HG02798 (cell line): ENCODE results near the gene ACOX1.

ENCODE experiments used
- ATAC-seq: cut with Tn5 transposase; IDR thresholded peaks from one replicate; pipeline ENCODE4 v1.9.1; 2021; ENCODE audit warnings: mild to moderate bottlenecking; ENCODE audit not compliant: unreplicated experiment, poor library complexity

ACOX1 gene

DNA sequence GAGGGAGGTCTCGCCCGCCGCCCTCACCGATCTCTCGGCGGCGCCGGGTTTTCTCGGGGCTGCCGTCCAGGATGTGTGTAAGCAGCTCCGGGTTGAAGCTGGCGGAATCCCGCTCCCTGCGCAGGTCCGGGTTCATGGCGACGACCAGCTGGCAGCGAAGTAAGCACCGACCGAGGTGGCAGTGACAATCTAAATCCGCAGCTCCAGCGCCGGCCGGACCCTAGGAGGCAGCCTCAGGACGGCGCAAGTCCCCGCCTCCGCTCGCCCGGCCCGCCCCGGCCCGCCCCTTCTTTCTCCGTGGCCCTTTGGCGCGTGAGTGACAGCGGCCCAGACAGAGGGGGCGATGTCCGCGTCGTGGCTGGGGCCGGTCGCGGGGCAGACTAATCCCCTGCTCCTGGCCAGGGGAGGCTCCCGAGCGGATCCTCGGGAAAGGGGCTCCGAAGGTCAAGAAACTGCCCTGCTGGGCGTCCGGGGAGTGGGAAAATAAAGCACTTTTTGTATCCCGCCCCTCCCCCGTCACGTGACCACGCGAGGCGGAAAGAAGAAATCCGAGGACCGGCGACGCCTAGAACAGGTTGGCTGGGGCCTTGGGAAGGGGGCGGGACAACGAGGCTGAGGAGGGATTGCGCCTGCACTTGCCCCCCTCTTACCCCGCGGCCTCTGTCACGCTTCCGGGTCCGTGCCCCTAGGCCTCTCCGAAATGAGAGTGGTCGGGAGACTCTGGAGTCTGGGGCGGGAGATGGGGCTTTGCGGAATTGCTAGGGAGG, at the start of gene ACOX1, which contains the start of gene TEN1:
Gene ACOX1 (minus strand): TSS at position 229 of the 767 bp plus-strand sequence. CDS start 93 bp downstream, at position 136.
Gene TEN1 (plus strand): TSS at position 303 of the 767 bp plus-strand sequence. CDS start 6,953 bp downstream, outside the sequence.
- ATAC-seq, result peak; percentile 92

- no peak for ATAC-seq
Measured at GRCh38 chr17:76027159-76027839, 48.3 kb upstream of the ACOX1 start, which contains the start of gene EVPL. Gene EVPL (minus strand): TSS chr17:76027306. CDS start chr17:76027198, 108 bp downstream.

- ATAC-seq, result no peak
Measured at GRCh38 chr17:76026714-76027158, 47.8 kb upstream of the ACOX1 start.

- ATAC-seq, result no peak
Measured at GRCh38 chr17:76025294-76025693, 46.3 kb upstream of the ACOX1 start.

DNA sequence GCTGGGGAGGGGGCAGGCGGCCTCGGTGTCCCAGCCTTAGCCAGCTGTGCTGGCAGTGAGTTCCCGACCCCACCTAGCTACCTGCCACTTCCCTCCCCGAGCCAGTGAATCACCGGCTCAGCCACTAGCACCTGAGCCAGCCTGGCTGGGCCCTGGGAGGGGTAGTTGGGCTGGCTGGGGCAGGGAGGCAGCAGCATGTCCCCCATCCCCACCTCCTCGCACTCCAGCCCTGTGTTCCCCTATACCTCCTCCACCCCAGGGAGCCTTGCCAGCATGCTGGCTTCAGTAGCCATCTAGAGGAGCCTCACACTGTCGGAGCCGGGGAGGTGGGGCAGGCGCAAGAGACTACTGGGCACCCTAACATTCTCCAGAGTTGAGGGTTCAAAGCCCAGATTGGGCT, 45.4 kb upstream of the ACOX1 start:
- ATAC-seq, result no peak

GRCh38 chr17:76023900-76024237, 44.9 kb upstream of the ACOX1 start:
- ATAC-seq, result no peak

DNA sequence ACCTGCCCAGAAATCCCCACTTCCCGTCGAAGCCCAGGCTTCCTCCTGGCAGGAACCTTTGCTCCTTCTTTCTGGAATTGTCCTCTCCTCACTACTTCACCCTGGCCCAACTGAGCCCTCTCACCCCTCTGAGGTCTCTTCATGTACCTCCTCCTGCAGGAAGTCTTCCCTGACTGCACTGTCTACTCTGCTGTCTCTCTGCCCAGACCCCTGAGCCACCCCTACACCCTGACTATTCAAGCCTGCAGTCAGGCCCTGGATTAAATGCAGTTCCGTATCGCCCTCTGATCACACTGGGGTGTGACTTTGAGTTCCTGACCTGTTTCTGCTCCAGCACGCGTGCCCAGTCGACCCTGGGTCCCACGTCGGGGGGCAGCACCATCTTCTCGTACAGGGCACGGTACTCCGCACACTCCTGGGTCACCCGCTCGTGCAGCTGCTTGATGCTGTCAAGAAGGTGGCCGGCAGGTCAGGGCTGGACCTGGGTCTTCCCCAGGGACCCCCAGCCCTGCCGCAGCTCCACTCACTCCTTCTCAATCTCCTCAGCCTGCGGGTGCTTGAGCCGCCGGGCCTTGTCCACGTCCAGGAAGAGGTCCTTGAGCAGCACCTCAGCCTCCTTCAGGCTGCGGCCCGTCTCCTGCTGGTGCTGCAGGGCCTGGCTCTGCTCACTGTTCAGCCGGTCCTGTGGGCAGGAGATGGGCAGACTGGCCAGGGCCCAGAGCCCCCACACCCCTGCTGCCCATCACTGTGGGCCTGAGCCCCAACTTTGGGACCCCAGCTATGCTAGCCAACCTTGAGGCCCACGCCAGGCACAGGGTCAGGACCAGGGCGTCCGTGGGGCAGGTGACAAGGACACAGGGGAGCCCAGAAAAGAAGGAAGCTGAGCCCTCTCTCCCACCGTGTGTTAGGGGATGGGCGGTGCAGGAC, 44.3 kb upstream of the ACOX1 start:
- no peak for ATAC-seq

- no peak for ATAC-seq
Measured at GRCh38 chr17:76022285-76022684, 43.3 kb upstream of the ACOX1 start.

DNA sequence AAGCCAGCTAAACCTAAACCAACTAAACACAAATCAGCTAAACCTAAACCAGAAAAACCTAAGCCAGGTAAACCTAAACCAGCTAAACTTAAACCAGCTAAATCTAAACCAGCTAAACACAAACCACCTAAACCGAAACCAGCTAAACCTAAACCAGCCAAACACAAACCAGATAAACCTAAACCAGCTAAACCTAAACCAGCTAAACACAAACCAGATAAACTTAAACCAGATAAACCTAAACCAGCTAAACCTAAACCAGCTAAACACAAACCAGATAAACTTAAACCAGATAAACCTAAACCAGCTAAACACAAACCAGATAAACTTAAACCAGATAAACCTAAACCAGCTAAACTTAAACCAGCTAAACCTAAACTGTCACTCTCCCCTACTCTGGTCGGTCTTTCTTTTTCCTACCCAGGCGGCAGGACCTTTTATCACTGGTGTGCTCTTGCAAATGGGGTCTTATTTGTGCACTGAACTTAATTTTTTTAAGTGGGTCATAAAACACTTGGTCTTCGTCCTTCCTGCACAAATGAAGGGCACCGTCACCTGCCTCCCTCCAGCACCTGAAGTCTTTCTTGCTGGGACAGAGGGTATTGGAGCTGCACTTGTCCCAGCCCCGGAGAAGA, 41.0 kb upstream of the ACOX1 start:
- ATAC-seq, result no peak

DNA sequence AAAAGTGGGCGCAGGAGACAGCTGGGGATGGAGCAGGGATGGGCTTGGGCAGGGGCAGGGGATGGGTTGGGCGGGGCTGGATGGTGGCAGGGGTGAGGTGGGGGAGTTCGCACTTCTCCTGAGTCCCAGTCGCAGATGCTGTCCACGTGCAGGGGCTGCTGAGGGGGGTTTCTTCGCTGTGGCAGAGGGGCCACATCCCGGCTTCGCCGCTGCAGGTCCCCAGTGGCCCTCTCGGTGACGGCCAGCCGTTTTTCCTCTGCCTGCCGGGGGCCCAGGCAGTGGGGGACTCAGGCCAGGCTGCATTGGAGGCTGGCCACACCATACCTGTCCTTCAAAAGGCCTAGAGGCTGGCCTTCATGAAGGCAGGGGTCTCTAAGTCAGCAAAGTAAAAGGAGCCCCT, 39.8 kb upstream of the ACOX1 start:
- ATAC-seq, result no peak

DNA sequence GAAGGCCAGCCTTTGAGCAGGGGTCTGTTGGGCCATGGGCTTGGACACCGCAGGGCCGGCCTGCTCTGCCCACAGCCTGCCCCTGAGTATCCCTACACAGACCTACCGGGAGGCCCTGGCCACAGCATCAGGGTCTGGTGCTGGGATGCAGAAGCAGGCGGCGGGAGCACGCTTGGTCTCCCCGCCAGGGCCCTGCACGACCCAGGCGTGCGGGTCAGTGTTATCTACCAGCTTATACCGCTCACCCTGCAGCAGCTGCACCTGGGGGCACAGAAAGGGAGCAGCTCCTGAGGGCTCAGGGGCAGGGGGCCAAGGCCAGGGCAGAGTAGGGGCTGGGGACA, 39.3 kb upstream of the ACOX1 start:
- ATAC-seq, result no peak

- ATAC-seq, result no peak
Measured at GRCh38 chr17:76017481-76018339, 38.7 kb upstream of the ACOX1 start.

- no peak for ATAC-seq
Measured at GRCh38 chr17:76014925-76015261, 35.9 kb upstream of the ACOX1 start.

DNA sequence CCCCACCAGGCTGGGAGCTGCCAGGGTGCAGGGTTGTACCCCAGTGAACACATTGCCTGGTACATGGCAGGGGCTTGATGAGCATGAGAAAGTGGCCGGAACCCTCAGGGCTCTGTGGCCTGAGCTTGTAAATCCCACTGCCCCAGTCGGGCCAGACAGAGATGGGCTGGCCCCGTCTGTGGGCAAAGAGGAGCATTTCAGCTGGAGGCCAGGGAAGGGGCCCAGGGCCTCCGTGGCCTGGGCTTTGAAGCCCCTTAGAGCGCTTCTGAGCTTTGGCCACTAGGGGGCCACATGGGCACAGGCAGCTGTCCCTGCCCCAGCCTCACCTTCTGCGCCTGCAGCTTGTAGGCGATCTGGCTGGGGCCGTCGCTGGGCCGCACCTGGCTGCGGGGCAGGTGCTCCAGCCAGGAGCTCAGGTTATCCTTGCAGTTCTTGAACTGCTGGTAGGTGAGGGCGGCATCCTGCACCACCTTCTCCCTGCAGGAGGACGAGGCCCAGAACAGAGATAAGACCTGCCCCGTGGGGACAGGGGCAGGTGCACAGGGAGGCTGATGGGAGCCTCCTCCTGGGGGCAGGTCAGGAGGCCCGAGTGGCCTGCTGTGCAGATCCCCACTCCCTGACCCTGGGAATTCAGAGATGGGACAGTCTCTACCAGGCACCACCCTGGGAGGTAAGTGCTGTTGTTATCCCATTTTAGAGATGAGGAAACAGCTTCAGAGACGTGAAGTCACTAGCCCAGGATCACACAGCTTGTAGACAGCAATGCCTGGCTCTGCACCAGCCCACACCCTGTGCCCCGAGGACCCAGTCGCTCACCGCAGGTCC, 35.3 kb upstream of the ACOX1 start:
- ATAC-seq, result peak; percentile 68

DNA sequence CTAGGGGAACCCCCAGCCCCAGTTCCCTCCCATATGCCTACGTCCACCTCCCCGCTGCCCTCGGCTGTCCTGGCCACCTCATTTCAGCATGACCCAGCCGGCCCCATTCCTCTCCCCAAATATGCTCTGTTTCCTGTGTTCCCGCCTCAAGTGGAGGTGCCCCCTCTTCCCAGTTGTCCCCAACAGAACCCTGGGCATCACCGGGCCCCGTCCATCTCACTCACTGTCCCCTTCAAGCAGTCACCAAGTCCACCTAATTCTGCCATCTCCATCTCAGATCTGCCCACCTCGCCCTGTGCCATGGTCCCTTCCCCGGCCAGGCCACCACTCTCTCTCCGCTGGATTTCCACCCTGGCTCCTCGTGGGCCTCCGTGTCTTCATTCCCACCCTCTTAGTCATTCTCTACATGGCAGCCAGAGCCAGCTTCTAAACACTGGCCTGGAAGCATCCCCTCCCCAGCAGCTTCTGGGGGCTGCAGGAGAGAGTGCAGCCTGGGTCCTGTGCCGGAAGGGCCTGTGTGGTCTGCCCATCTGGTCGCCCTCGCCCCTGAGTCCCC, 34.5 kb upstream of the ACOX1 start:
- no peak for ATAC-seq

- ATAC-seq, result no peak
Measured at GRCh38 chr17:76011951-76012350, 33.0 kb upstream of the ACOX1 start.

- ATAC-seq, result no peak
Measured at GRCh38 chr17:76009969-76010661, 31.1 kb upstream of the ACOX1 start.

DNA sequence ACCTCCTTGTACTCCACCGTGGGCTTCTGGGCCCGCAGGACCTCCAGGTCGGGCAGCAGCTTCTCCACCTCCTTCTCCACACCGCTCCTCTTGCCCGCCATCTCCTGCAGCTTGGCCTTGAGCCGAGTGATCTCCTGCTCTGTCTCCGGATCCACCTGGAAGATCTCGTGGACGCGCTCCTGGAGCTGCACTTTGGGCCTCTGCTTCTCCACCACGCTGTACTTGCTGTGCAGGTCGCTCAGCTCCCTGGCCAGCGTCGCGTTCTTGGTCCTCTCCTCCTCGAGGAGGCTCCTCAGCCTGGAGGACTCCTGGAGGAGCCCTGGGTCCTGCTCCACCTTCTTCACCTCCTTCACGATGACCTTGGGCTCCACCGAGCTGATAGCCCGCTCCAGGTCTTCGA, 30.5 kb upstream of the ACOX1 start:
- no peak for ATAC-seq
